ENCODE data around the gene HIBADH.
"Not testable (repeated sequence)": the region's sequence is repeated elsewhere in the genome, so short reads cannot be mapped to it uniquely, and the experiment has no call there.

- TF ChIP-seq, protein P1, sequence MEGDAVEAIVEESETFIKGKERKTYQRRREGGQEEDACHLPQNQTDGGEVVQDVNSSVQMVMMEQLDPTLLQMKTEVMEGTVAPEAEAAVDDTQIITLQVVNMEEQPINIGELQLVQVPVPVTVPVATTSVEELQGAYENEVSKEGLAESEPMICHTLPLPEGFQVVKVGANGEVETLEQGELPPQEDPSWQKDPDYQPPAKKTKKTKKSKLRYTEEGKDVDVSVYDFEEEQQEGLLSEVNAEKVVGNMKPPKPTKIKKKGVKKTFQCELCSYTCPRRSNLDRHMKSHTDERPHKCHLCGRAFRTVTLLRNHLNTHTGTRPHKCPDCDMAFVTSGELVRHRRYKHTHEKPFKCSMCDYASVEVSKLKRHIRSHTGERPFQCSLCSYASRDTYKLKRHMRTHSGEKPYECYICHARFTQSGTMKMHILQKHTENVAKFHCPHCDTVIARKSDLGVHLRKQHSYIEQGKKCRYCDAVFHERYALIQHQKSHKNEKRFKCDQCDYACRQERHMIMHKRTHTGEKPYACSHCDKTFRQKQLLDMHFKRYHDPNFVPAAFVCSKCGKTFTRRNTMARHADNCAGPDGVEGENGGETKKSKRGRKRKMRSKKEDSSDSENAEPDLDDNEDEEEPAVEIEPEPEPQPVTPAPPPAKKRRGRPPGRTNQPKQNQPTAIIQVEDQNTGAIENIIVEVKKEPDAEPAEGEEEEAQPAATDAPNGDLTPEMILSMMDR (conservative IDR thresholded peaks at IDR 0.05): not testable (repeated sequence)
- not testable (repeated sequence) for TF ChIP-seq ZFX (IDR thresholded peaks at IDR 0.05)
Measured at GRCh38 chr7:27578169-27578568, 84.5 kb downstream of the HIBADH start.

Data from C4-2B (cell line).